Sigmoid colon (tissue), 4 donors: Measurements from ENCODE around the gene FGGY.

ENCODE experiments used
- EP300 ChIP-seq, 4 donors: sonication (generic); formaldehyde crosslinking; IDR thresholded peaks; one replicate each; pipeline ENCODE4 v1.6.1; 2017; ENCODE audit warnings: antibody characterized with exemption in 4 of 4
- POLR2A ChIP-seq, 2 donors: fragments of 450-650 bp; IDR thresholded peaks; one replicate each; pipeline ENCODE4 v1.6.1; 2016; ENCODE audit warnings: antibody characterized with exemption in 2 of 2, mild to moderate bottlenecking in 2 of 2, moderate library complexity in 2 of 2
- TF ChIP-seq, protein P1 (sequence below), 4 experiments: fragments of 450-650 bp in 3 of 4; fragments of 200-600 bp in 1 of 4; IDR thresholded peaks; one replicate each; pipeline ENCODE4 v1.5.1; 2016 to 2019; ENCODE audit warnings: antibody characterized with exemption in 4 of 4, mild to moderate bottlenecking in 3 of 4, moderate library complexity in 2 of 4

DNA sequence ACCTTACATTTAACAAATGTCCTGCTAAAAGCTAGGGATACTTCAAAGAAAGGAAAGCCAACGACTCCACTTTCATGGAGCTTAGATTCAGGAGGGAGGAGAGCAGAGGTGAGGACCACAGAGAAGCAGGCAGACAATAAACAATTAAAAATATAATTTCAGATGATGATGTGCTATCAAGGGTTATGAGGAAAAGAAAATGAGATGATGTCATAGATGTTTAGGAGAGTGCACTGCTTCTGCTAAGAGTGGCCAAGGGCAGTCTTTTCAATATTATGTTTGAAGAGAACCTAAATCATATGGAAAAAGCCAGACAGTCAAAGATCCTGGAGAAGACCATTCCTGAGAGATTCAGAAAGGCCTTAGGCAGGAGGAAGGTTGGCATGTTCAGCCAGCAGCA, 451.2 kb downstream of the FGGY start:
- TF ChIP-seq, protein P1, sequence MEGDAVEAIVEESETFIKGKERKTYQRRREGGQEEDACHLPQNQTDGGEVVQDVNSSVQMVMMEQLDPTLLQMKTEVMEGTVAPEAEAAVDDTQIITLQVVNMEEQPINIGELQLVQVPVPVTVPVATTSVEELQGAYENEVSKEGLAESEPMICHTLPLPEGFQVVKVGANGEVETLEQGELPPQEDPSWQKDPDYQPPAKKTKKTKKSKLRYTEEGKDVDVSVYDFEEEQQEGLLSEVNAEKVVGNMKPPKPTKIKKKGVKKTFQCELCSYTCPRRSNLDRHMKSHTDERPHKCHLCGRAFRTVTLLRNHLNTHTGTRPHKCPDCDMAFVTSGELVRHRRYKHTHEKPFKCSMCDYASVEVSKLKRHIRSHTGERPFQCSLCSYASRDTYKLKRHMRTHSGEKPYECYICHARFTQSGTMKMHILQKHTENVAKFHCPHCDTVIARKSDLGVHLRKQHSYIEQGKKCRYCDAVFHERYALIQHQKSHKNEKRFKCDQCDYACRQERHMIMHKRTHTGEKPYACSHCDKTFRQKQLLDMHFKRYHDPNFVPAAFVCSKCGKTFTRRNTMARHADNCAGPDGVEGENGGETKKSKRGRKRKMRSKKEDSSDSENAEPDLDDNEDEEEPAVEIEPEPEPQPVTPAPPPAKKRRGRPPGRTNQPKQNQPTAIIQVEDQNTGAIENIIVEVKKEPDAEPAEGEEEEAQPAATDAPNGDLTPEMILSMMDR (IDR thresholded peaks at IDR 0.05): no peak
- TF ChIP-seq EP300 (IDR thresholded peaks at IDR 0.05) (no peak), POLR2A (IDR thresholded peaks at IDR 0.05) (no peak)
